GM18873 (cell line): ENCODE measurements around the gene ENPP6.

ENCODE experiments used
- ATAC-seq: cut with Tn5 transposase; IDR thresholded peaks from one replicate; pipeline ENCODE4 v1.9.1; 2021; ENCODE audit warnings: mild to moderate bottlenecking, moderate library complexity, moderate number of reproducible peaks; ENCODE audit not compliant: unreplicated experiment, low FRiP score

The ENPP6 gene

DNA sequence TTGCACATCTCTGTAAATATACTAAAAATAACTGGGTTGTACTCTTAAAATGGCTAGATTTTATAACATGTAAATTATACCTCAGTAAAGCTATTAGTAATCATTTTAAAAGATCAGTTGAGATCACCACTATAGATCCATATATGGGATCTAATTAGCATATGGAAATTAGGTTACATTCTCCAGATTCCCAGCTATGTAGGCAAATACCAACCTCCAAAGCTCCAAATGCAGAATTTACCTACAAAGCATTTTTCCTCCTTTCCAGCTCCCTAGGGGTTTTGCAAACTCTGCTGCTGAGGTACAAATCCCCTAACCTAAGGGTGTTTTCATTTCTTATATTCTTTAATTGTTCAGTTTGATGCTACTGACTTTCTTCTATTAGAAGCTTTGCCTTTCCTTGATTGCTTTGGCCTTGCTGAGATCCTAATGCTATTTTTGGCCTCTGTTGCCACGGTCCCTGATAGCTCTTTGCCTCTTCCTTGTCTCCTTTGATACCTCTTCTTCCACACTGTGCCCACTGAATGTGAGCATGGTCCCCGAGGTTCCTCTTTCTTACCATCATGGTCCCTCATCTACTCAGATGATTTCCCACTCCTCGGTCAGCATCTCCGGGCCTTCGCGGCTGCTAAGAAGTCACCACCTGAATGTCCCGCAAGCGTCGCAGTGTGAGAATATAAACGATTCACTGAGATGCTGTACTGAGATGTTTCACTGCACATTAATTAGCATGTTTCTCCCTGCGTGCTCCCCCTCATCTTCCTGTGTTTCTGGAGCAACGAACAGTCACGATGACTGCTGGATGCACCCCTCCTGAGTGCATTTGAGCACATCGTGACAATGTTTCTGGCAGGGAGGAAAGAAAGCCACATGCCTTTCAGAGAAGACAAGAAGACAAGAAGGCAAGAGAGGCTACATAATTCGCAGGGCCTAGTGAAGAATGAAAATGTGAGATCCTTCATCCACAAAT is 23.8 kb downstream of the ENPP6 start:
- no peak for ATAC-seq

DNA sequence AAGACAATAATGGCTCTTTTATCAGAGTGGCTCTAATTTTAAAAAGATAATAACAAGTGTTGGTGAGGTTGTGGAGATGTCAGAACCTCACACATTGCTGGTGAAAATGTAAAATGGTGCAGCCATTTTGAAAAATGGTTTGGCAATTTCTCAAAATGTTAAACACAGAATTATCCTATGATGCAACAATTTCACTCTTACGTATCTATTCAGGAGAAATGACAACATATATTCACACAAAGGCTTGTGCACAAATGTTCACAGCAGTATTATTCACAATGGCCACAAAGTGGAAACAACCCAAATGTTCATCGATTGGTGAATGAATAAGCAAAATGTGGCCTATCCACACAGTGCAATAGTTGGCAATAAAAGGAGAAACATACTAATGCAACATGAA is 24.7 kb downstream of the ENPP6 start:
- ATAC-seq, result no peak

DNA sequence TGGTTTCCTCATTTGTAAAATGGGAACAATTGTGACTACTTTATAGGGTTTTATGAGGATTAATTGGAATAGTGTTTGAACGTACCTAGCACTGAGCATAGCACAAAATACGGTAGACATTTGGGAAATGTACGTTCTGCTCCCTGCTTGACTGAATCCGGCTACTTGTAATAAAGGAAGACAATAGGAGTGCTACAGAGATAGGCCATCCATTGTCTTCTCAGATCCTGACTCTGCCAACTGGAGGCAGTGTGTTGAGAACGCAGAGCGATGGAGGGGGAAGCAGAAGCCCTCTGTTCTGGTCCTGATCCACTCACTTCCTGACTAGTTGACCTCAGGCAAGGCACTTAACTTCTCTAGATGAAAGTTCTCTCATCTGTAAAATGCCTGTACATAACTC is 26.4 kb downstream of the ENPP6 start:
- no peak for ATAC-seq

DNA sequence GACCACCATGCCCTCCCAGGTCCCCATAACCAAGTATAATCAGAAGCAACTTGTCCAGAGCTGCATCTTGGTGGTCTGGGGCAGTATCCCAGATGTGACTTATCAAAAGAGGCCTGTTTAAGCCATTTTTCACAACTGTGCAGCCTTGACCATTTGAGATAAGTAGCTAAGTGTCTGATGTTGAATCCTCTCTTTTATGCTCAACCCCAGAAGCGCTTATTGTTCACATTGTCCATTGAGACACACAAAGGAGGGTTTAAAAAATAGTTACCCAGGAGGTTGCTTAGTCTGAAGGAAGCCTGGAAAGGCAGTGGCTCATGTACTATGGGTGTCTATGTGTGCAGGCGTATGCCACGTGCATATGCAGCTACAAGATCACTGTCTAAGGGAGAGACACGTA is 27.0 kb downstream of the ENPP6 start:
- ATAC-seq, result no peak

DNA sequence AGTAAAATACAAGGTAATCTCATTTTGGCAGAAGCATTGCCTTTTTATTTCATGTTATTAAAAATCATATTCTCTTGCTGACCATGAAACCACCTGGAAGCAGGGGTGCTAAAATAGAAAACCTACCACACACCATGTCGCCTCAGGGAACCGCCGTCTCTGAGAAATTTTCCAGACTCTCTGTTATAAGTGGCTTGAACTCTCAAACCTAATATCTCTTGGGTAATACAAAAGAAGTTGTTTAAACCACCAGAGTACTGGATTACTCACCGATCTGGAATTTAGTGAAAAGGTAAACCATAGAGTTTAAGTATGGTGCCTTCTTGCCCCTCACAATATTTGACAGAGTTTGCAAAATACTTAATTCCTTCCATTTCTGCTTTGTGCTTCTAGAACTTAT is 27.7 kb downstream of the ENPP6 start:
- no peak for ATAC-seq

DNA sequence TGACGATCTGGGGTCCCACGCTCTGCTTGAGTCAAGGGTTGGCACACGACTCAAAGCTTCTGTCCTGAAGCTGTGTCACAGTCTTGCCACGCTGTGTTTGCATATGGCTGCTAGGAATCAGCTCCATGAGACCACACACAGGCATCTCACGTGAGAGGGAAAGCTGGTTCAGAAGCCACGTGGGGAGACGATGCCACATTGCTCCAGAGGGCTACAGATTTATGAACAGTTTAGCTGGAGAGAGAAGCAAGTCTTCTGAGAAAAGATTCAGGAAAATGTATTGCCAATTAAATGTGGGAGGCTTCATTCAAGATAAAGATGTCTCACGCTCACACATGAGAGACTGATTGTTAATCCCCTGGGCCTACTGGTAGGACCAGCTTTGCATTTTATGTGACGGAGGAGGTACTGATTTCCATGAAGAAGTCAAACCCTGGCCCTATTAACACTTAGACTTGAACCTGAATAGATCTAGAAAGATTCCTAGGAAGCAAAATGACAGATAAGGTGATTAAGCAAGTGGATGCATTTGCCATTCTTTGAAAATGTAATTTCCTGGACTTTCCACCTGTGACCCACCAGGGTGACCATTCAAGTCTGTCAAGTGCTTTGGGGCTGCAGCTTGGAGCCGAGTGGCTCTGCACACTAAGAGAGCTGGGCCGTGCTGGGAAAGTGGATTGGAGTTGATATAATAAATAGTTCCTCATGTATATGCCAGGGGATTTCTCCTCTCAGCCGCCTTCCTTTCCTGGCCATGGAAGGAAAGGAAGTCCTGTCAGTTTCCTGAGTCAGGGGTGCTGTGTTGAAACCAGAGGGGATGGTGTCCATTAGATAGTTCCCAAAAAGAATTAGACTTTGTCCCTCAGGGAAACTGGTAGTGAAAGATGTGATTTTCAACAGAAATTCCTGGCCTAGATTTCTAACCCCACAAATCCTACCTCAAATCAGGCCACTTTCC is 29.0 kb downstream of the ENPP6 start:
- ATAC-seq, result no peak

DNA sequence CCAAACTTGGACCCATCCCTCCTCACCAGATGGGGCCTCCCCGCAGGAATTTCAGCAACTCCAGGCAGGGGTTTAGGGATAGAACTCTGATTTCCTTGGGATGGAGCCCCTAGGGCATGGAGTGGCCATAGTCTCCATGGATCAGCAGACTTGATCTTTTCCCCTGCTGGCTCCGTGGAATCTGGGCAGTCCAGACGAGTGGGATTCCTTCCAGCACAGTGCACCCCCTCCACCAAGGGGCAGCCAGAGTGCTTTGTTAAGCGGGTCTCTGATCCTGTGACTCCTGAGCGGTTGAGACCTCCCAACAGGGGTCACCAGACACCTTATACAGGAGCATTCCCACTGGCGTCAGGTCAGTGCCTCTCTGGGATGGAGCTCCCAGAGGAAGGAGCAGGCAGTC is 40.4 kb downstream of the ENPP6 start:
- ATAC-seq, result no peak

DNA sequence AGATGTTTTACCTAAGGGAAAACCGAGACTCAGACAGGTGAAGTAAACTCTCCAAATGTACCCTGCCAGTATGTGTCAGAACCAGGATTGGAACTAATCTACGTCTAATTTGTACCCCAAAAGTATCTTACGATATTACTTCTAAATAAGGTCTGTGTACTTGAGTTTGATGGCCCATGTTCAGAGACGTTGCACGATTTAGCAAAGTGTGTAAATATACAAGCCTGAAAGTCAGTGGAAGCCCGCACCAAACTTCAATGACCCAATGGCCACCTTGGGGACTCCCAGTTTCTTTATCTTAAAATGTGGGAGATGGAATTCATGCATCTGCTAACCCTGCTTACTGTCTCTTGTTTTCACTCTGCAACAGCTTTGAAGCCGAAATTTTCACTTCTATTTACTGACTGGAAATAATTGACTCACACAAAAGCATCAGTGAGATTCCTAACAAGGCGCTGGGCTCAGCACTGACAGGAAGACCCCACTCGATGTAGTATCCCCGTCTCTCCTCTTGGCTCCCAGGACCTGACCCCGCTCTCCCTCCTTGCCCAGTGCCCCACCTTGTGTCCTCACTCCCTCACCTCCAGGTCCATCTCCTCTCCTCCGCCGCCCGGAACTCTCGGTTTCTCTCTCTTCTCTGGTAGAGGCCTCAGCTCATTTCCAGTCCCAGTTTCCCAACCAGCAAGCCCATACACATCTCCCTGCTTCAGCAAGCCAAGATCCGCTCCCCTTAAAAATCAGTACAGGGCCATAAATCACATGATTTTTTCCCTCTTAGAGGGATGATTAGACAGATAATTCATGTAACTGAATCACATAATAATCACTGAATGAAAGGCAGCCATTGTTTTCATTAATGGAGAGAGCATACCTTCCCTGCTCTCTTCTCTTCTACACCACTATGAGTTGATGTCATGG is 42.8 kb downstream of the ENPP6 start:
- ATAC-seq, result no peak

DNA sequence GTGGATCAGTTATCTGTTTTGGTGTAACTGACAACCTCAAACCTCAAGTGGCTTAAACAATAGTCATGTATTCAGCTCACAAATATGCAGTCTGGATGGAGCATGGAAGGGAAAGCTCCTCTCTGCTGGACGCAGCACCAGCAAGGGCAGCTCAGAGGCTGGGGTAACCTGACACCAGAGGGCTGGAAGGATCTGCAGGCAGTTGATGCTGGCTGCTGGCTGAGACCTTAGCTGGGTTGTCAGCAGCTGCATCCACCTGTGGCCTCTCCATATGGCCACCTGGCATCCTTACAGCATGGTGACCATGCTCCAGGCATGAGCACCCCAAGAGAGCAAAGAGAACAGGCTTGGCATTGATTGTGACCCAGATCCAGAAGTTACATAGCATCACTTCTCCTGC is 46.7 kb downstream of the ENPP6 start:
- no peak for ATAC-seq

DNA sequence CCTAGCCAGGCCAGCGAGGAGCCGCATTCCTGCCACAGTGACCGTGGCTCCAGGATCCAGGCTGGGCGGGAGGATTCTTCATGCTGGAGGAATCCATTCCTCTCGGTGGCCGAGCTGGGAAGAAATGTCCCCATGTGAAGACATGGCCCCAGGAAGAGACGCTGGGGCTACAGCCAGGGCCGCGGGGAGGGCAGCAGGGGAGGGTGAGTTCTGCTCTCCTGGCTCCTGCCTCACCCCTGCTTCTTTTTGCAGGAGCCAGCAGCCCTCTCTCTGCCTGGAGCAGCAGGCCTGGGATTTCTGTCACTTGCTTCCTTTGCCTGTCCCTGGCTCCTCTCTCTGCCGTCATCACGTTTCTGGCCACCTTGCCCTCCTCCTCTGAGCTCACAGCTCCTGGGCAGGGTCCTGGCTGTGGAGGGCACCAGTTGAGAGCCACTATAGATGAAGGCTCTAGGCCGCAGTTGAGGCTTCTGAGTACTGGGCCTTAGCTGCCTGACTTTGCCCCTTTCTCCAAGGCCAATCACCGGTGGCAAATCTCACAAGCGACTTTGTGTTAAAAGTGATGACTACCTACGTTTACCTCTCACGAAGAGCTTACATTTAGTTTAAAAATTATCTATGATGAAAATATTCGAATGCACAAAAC is 48.3 kb downstream of the ENPP6 start:
- no peak for ATAC-seq

DNA sequence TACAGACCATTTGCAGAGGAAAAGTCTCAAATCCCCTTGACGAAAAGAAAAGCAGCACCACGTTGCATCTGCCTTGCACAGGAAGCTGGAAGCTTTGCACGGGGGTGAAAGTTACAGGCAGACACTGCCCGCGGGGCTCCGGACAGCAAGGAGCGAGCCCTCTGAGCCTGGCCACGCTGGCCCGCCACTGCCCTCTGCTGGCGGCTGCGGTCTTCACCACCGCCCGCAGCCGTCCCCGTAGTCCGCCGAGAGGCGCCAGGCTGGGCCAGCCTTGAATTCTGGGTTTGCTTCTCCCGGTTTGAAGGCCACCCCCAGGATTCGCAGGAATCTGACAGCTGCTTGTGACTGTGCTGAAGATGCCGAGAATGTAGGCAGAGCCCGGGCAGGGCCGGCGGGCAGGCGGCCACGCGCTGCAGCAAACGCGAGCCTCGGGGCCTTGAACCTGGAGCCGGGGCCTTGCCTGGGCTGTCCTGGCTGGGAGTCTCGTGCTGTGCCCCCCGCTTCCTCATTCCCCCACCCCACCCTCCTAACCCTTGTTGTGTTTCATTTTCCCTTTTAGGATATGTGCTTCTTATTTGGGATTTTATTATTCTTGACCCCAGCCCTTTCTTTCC is 49.2 kb downstream of the ENPP6 start:
- peak; percentile 65 for ATAC-seq

DNA sequence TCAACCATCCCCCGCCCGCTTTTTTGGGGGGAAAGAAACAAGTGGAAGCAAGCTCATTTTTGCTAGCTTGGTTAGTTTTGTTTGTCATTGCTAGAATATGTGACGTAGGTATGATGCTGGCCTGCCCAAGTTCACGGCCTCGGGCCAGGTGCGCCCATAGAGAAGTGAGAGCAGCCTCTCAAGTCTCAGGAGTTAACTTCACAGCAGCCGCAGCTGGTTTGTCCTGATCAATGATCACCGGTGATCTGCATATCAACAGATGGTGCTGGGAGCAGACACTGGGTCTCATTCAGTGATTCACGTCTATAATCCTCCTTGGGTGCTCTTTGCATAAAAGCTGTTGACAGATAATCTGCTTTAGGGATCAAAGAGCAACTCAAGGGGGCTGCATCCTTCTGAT is 50.1 kb downstream of the ENPP6 start:
- no peak for ATAC-seq

DNA sequence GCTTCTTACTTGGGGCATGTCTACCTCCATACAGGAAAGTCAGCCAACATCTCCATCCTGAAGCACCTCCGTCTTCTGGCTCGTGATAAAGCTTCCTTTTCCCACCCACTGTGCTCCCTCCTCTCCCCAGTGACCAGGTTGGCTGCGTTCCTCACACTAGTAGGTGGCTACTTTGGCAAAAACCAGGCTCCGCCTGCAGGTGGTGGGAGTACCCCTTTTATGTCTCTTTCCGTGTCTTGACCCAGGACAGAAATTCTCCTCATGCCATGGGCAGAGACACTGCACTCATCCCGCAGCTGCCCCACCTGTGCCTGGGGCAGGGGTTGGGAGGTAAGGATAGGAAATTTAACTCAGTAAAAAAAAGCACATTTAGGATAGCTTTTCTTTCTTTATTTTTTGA is 50.9 kb downstream of the ENPP6 start:
- ATAC-seq, result no peak

DNA sequence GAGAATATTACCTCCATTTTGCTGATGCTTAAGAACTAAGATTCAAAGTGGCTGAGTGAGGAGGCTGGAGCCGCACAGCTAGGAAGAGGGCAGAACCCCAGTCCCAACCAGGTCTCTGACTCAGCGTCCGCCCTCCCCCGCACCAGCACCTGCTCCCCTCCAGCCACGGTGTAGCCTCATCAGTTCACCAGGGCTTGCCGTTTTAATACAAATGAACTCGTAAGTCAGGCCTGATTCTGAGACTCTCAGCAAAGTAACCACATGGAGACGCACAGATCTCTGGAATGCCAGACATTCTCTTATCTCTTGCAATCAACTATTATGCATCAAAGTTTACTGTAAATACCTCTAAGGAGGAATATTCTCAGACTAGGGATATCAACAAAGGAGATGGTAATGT is 52.4 kb downstream of the ENPP6 start:
- ATAC-seq, result no peak

DNA sequence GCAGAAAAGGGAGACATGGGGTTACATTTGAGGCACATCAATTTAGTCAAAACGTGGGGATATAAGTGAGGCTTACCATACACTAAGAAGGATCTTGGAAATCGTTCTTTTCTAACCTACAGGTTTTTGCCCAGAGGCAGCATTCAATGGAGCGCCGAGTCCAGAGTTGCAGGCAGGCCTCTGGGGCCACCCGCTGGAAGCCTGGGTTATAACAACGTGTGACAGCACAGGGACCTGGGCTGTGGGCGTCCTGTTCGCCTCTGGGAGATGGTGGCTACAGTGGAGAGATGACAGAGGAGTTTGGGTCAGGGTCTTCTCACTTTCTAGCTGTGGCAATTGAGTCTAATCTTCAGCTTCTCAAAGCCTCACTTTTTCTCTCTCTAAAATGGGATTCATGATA is 53.9 kb downstream of the ENPP6 start:
- ATAC-seq, result no peak

DNA sequence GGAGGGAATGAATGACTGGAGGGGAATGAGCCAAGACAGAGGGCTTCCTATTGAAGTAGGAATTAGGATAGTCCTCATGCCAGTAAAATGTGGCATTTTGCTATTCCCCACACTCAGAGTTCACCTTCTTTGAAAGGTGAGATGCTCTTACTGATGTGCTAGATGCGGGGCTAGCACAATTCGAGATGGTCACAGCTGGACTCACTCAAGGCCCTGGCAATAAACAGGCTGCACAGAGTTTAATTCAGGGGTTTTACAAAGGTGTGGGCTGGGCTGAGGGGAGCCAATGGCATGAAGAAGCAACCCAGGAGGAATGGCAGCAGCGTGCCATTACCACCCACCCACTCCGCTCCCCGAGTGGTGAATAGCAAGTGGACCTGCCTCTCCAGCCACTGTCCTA is 55.1 kb downstream of the ENPP6 start:
- ATAC-seq, result no peak

DNA sequence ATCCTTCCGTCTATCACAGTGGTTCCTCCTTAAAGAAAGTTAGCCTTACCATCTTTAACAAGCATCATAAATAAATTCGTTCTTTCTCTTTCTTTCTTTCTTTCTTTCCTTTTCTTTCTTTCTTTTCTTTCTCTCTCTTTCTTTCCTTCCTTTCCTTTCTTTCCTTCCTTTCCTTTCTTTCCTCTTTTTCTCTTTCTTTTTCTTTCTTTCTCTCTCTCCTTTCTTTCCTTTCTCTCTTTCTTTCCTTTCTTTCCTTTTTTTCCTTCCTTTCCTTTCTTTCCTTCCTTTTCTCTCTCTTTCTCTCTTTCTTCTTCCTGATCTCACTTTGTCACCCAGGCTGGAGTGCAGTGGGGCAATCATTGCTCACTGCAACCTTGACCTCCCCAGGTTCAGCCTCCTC is 60.4 kb downstream of the ENPP6 start:
- no peak for ATAC-seq

DNA sequence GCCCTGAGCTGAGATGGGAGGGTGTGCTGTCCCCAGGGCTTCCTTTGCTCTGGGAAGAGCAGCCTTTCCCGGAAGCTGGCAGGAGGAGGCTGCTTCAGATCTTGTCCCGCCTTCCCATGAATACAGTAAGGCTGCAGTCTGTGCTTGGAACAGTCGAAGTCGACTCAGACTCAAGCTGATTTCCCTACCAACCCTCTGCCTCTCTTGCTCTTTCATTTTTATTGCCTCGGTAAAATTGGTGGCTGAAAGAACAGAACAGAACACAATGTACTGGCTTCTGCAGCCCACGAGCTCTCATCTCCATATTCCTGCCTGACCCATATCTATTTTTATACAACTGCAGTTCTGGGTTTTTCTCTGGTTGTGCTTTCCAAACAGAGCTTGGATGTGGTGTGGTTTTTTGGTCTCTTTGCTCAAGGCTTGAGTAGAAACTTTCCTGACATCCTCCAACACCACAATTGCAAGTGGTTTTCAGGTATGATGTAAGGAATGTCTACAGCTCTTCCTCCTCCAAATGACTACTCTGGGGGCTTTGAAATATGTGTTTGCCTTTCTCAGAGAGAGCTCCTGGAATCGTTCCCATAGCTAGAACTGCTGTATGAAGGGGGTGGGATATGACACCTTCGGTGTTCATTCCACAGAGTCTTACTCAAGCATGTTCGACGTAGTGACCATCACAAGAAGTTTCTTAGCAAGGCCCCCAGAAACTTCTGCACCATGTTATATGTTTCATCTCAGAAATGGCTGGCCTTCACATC is 61.3 kb downstream of the ENPP6 start:
- no peak for ATAC-seq

DNA sequence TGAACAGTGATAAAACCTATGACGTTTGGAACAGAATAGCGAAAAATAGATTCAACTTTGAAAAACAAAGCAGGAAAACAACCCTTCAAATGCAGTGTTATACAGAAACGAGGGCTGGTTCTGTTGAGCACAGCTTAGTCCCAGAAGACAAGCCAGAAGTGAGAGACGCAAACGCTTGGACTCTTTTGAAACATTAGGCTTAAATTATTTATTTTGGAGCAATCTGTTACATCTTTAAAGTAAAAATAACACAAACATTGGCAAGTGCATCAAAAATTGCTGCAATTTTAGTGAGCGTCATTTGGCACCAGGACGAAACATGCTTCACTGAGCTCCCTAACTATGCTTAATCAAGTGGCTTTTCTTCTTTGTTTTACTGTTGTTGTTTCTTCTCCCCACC is 63.5 kb downstream of the ENPP6 start:
- ATAC-seq, result no peak
